SK-N-SH (cell line): Measurements from ENCODE around the gene DAPK3. TPM values are rescaled to one million over a fixed set of nuclear protein-coding genes. Genes with fewer than 3 reads are reported as not detected.
A peak's percentile ranks its signal among the peaks of the same experiment; 100 is the strongest.

Experiments
- CTCF ChIA-PET: fragments of 300-600, 350-600 bp; formaldehyde crosslinking; extraction: SDS; loops from one replicate; lab custom pipeline; 2021; lab: Yijun Ruan, JAX
- POLR2A ChIA-PET: fragments of 350-600 bp; sonication (Branson Sonifier 250); formaldehyde crosslinking; extraction: SDS; loops from one replicate; lab custom pipeline; 2020; ENCODE audit warnings: antibody characterized with exemption, inconsistent platforms; lab: Yijun Ruan, JAX
- DNase-seq: peaks from one replicate; pipeline ENCODE4 v3.0.0; 2012
- H2AFZ ChIP-seq: fragments of 200-600 bp; sonication (generic); 2 replicates; pipeline ENCODE4 v1.8.1; 2016; ENCODE audit warnings: antibody characterized with exemption, mild to moderate bottlenecking, low read depth
- H3F3A ChIP-seq: fragments of 200-600 bp; sonication (generic); replicated peaks from 2 replicates; pipeline ENCODE3; 2016; ENCODE audit warnings: antibody characterized with exemption, mild to moderate bottlenecking; ENCODE audit not compliant: insufficient read depth
- H3K27ac ChIP-seq, 2 experiments: fragments of 200-500 bp in 1 of 2; fragments of 200-600 bp in 1 of 2; sonication (Bioruptor generic) in 1 of 2; sonication (generic), shearing (Covaris generic) in 1 of 2; 2 replicates each; pipeline versions ENCODE4 v1.5.1 to v1.6.1; 2014 to 2016; ENCODE audit warnings: low read depth in 2 of 2, inconsistent platforms in 1 of 2, low read length in 1 of 2, mild to moderate bottlenecking in 1 of 2, mixed read lengths in 1 of 2
- H3K27me3 ChIP-seq: fragments of 200-600 bp; sonication (generic), shearing (Covaris generic); 2 replicates; pipeline ENCODE4 v1.6.1; 2016; ENCODE audit warnings: mixed run types; ENCODE audit not compliant: insufficient read depth
- H3K36me3 ChIP-seq, 2 experiments: fragments of 200-500 bp in 1 of 2; fragments of 200-600 bp in 1 of 2; sonication (Bioruptor generic) in 1 of 2; sonication (generic) in 1 of 2; replicated peaks in 1 of 2; 2 replicates each; pipeline versions ENCODE3 to v1.5.1; 2014 to 2016; ENCODE audit warnings: low read length in 1 of 2, mild to moderate bottlenecking in 1 of 2; ENCODE audit not compliant: insufficient read depth in 2 of 2, control insufficient read depth in 1 of 2
- H3K4me1 ChIP-seq, 2 experiments: fragments of 200-500 bp in 1 of 2; fragments of 200-600 bp in 1 of 2; sonication (Bioruptor generic) in 1 of 2; sonication (generic), shearing (Covaris generic) in 1 of 2; 2 replicates each; pipeline versions ENCODE4 v1.5.1 to v1.6.1; 2014 to 2016; ENCODE audit warnings: low read depth in 1 of 2, low read length in 1 of 2, mixed run types in 1 of 2; ENCODE audit not compliant: insufficient read depth in 2 of 2, control insufficient read depth in 1 of 2
- H3K4me2 ChIP-seq: fragments of 200-600 bp; sonication (generic), shearing (Covaris generic); 2 replicates; pipeline ENCODE4 v1.6.1; 2017; ENCODE audit warnings: mixed run types
- H3K4me3 ChIP-seq, 2 experiments: fragments of 200-500 bp in 1 of 2; fragments of 200-600 bp in 1 of 2; sonication (Bioruptor generic) in 1 of 2; sonication (generic), shearing (Covaris generic) in 1 of 2; 2 replicates each; pipeline versions ENCODE4 v1.5.1 to v1.8.1; 2014 to 2016; ENCODE audit warnings: low read depth in 2 of 2, inconsistent platforms in 1 of 2, low read length in 1 of 2, mild to moderate bottlenecking in 1 of 2, mixed read lengths in 1 of 2, moderate library complexity in 1 of 2
- H3K79me2 ChIP-seq: fragments of 200-600 bp; sonication (generic); 2 replicates; pipeline ENCODE4 v1.8.1; 2017; ENCODE audit warnings: mild to moderate bottlenecking; ENCODE audit not compliant: insufficient read depth
- H3K9ac ChIP-seq: fragments of 200-600 bp; sonication (generic); 2 replicates; pipeline ENCODE4 v1.6.1; 2017; ENCODE audit warnings: mixed run types
- H3K9me2 ChIP-seq: fragments of 200-600 bp; sonication (generic); 2 replicates; pipeline ENCODE4 v1.6.1; 2017; ENCODE audit warnings: mixed run types
- H3K9me3 ChIP-seq: fragments of 200-600 bp; sonication (generic); 2 replicates; pipeline ENCODE4 v1.6.1; 2017; ENCODE audit warnings: mixed run types, mild to moderate bottlenecking, moderate library complexity
- H4K20me1 ChIP-seq: fragments of 200-600 bp; sonication (generic); 2 replicates; pipeline ENCODE4 v1.6.1; 2017; ENCODE audit warnings: mild to moderate bottlenecking, mixed run types; ENCODE audit not compliant: insufficient read depth
- FOSL2 ChIP-seq: IDR thresholded peaks from 2 replicates; pipeline ENCODE4 v1.4.0; 2012; ENCODE audit warnings: low read depth, mild to moderate bottlenecking, moderate library complexity, borderline replicate concordance
- FOXJ3 ChIP-seq: sonication (generic); formaldehyde crosslinking; IDR thresholded peaks from 2 replicates; pipeline ENCODE4 v1.5.1; 2020; ENCODE audit warnings: mild to moderate bottlenecking, missing genetic modification reagents
- FOXM1 ChIP-seq: IDR thresholded peaks from 2 replicates; pipeline ENCODE4 v1.4.0; 2012; ENCODE audit warnings: low read depth, mild to moderate bottlenecking
- GATA2 ChIP-seq: sonication (generic); formaldehyde crosslinking; IDR thresholded peaks from 2 replicates; pipeline ENCODE4 v1.5.0; 2020; ENCODE audit warnings: mild to moderate bottlenecking, missing genetic modification reagents
- IRF3 ChIP-seq: fragments of 150-350 bp; IDR thresholded peaks from 2 replicates; pipeline ENCODE4 v1.6.1; 2016; ENCODE audit warnings: mild to moderate bottlenecking, low read depth, low read length
- NFIC ChIP-seq: IDR thresholded peaks from 2 replicates; pipeline ENCODE4 v1.4.0; 2012; ENCODE audit warnings: borderline replicate concordance
- PBX3 ChIP-seq: IDR thresholded peaks from 2 replicates; pipeline ENCODE4; 2012
- POLR2AphosphoS5 ChIP-seq: IDR thresholded peaks from 2 replicates; pipeline ENCODE4 v1.6.1; 2012; ENCODE audit warnings: low read depth, low read length
- RFX5 ChIP-seq: IDR thresholded peaks from 2 replicates; pipeline ENCODE4 v1.6.1; 2012; ENCODE audit warnings: mild to moderate bottlenecking, improper control_type of control experiment, low read length
- SMC3 ChIP-seq: IDR thresholded peaks from 2 replicates; pipeline ENCODE4 v1.6.1; 2012; ENCODE audit warnings: low read depth, low read length, improper control_type of control experiment
- TEAD4 ChIP-seq: IDR thresholded peaks from 2 replicates; pipeline ENCODE4 v1.4.0; 2012; ENCODE audit warnings: mild to moderate bottlenecking, borderline replicate concordance; ENCODE audit not compliant: insufficient read depth
- USF2 ChIP-seq: fragments of 150-350 bp; IDR thresholded peaks from 2 replicates; pipeline ENCODE4 v1.6.1; 2017; ENCODE audit warnings: antibody characterized with exemption, low read length, low read depth, borderline replicate concordance
- YY1 ChIP-seq: IDR thresholded peaks from 2 replicates; pipeline ENCODE4 v1.4.0; 2012; ENCODE audit warnings: low read depth, mild to moderate bottlenecking
- WGBS: methylation state at CpG from one replicate; pipeline ENCODE4 v1.1.6; 2017; ENCODE audit warnings: low lambda C conversion rate; 5-methylcytosine and 5-hydroxymethylcytosine counted together
- polyA plus RNA-seq, 3 experiments: library from polyadenylated mRNA; depleted of rRNA; stranded (reverse); fragments of >200 nt; gene quantifications; 2 replicates each; pipeline ENCODE4 v1.2.3, GENCODE V29; 2012
- TF ChIP-seq, protein P1 (sequence below): fragments of 200-600 bp; sonication (generic); IDR thresholded peaks from 2 replicates; pipeline ENCODE4 v1.6.1; 2017; ENCODE audit warnings: antibody characterized with exemption, mild to moderate bottlenecking, moderate library complexity

DAPK3 gene
- polyA plus RNA-seq, 1 of the 3 experiments (the other 2 are of a cell fraction) = 142 TPM

GRCh38 chr19:3979289-3979673, 8.4 kb upstream of the DAPK3 start:
- Histone ChIP-seq H3K36me3 (peaks cover 84 to 87% of the 10 kb centered on the region in 2 experiments), H3K4me2 (no peak overlapping the region), H4K20me1 (peaks cover 94% of the 10 kb centered on the region), H3K9me2 (no peaks in the 10 kb centered on the region), H3K4me3 (no peak overlapping the region), H3K79me2 (peaks cover 71% of the 10 kb centered on the region), H3K4me1 (peaks cover 15 to 23% of the 10 kb centered on the region in 2 experiments; a peak in 3 of 4 replicates), H3K9me3 (no peaks in the 10 kb centered on the region), H3K9ac (no peak overlapping the region), H2AFZ (no peak overlapping the region), H3F3A (peaks cover 71% of the 10 kb centered on the region), H3K27ac (no peak overlapping the region), H3K27me3 (no peaks in the 10 kb centered on the region)
- ChIA-PET CTCF (interaction anchor here (1.2 to 3.6 kb wide), 2 partner anchors 9 to 10 kb away, joined by 3 to 15 read pairs; no protein-coding TSS in a partner anchor), POLR2A (interaction anchor here (0.8 to 0.9 kb wide), 2 partner anchors 8 to 20 kb away, joined by 4 to 5 read pairs; no protein-coding TSS in a partner anchor)
- WGBS = no CpG with 5 or more reads among the region's 18 CpGs
- TF ChIP-seq SMC3 = no peak
- no peak for TF ChIP-seq GATA2 (CRISPR knock-in tag)
- no peak for TF ChIP-seq RFX5
- no peak for TF ChIP-seq FOSL2
- TF ChIP-seq YY1 = no peak
- TF ChIP-seq, protein P1, sequence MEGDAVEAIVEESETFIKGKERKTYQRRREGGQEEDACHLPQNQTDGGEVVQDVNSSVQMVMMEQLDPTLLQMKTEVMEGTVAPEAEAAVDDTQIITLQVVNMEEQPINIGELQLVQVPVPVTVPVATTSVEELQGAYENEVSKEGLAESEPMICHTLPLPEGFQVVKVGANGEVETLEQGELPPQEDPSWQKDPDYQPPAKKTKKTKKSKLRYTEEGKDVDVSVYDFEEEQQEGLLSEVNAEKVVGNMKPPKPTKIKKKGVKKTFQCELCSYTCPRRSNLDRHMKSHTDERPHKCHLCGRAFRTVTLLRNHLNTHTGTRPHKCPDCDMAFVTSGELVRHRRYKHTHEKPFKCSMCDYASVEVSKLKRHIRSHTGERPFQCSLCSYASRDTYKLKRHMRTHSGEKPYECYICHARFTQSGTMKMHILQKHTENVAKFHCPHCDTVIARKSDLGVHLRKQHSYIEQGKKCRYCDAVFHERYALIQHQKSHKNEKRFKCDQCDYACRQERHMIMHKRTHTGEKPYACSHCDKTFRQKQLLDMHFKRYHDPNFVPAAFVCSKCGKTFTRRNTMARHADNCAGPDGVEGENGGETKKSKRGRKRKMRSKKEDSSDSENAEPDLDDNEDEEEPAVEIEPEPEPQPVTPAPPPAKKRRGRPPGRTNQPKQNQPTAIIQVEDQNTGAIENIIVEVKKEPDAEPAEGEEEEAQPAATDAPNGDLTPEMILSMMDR = no peak
- no peak for TF ChIP-seq IRF3
- no peak for TF ChIP-seq NFIC
- no peak for TF ChIP-seq FOXM1
- no peak; the same call in 1 of the 2 replicates for TF ChIP-seq POLR2AphosphoS5
- TF ChIP-seq TEAD4 = no peak
- TF ChIP-seq USF2 = no peak
- TF ChIP-seq PBX3 = no peak
- no peak for TF ChIP-seq FOXJ3 (CRISPR knock-in tag)
- peak; percentile 11 for DNase-seq
